GM18951 (cell line): Measurements from ENCODE around the gene GMPR2.
A peak's percentile ranks its signal among the peaks of the same experiment; 100 is the strongest.
"Not testable (repeated sequence)": the region's sequence is repeated elsewhere in the genome, so short reads cannot be mapped to it uniquely, and the experiment has no call there.

Source experiments
- POLR2A ChIP-seq: IDR thresholded peaks from 4 replicates; pipeline ENCODE4 v1.6.1; 2011; ENCODE audit warnings: mild to moderate bottlenecking; ENCODE audit not compliant: insufficient read length, insufficient read depth; ENCODE audit errors: extremely low read depth
- in situ Hi-C: fragments of 300-500 bp; cut with MboI; formaldehyde crosslinking; loops from one replicate; pipeline ENCODE4 v1.12.0; 2022; ENCODE audit warnings: low sequenced_read_pairs, mixed read lengths, inconsistent platforms; ENCODE audit not compliant: unreplicated experiment

The GMPR2 gene

GRCh38 chr14:24194186-24194872, 38.4 kb upstream of the GMPR2 start:
- in situ Hi-C loops = no loop called here

GRCh38 chr14:24194873-24195185, 37.9 kb upstream of the GMPR2 start:
- no peak for TF ChIP-seq POLR2A
- in situ Hi-C loops = no loop called here

More at GRCh38 chr14:24194186-24194872, 38.4 kb upstream of the GMPR2 start:
- no peak for TF ChIP-seq POLR2A

GRCh38 chr14:24195186-24196070, 37.3 kb upstream of the GMPR2 start, which contains the start of gene TM9SF1:
Gene TM9SF1 (minus strand): TSS chr14:24195441. CDS start chr14:24195019, 422 bp downstream.
- in situ Hi-C loops = no loop called here
- TF ChIP-seq POLR2A = peak; percentile 68

- TF ChIP-seq POLR2A = no peak
- in situ Hi-C loops = no loop called here
Observed at GRCh38 chr14:24196071-24197055, 36.4 kb upstream of the GMPR2 start.

- in situ Hi-C loops = no loop called here
- no peak for TF ChIP-seq POLR2A
Observed at GRCh38 chr14:24197056-24197450, 35.7 kb upstream of the GMPR2 start.

- TF ChIP-seq POLR2A = no peak
- in situ Hi-C loops = no loop called here
Observed at GRCh38 chr14:24198814-24199524, 33.8 kb upstream of the GMPR2 start.

- in situ Hi-C loops = not testable (repeated sequence)
Observed at GRCh38 chr14:24202538-24202937, 30.2 kb upstream of the GMPR2 start.

- in situ Hi-C loops = not testable (repeated sequence)
Observed at GRCh38 chr14:24203249-24203886, 29.4 kb upstream of the GMPR2 start.

GRCh38 chr14:24204163-24205146, 28.3 kb upstream of the GMPR2 start:
- in situ Hi-C loops = no loop called here
- no peak for TF ChIP-seq POLR2A

GRCh38 chr14:24206260-24207103, 26.2 kb upstream of the GMPR2 start:
- TF ChIP-seq POLR2A = no peak
- in situ Hi-C loops = no loop called here
